Measurements from ENCODE around the gene PNPLA7. TPM values are rescaled to one million over a fixed set of nuclear protein-coding genes. Genes with fewer than 3 reads are reported as not detected.

The PNPLA7 gene
- total RNA-seq, 4 donors from 2014 or later: 12.2 to 97.0 (median 33.3) TPM

DNA sequence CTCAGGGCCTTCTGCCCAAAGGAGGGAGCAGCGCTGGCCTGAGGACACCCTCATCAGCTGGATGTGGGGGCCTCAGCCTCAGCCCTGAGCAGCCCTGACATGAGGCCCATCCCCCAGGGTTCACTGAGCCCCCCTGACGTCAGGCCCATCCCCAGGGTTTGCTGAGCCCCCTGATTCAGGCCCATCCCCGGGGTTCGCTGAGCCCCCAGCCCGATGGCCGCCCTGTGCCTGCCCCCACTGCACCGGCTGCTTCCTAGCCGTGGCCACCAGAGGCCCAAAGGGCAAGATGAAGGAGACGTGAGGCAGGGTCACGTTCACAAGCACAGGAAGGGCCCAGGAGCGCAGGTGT lies 71.6 kb downstream of the PNPLA7 start:
- Histone ChIP-seq H3K9me3 (peaks cover 7% of the 10 kb centered on the region), H3K36me3 (peaks cover 22% of the 10 kb centered on the region), H3K4me3 (no peak overlapping the region), H3K4me1 (peaks cover 11% of the 10 kb centered on the region), H3K27ac (no peak overlapping the region), H3K27me3 (no peaks in the 10 kb centered on the region)
- 65% methylated on average over 4 of the region's 11 CpGs for WGBS
- TF ChIP-seq POLR2A (IDR thresholded peaks at IDR 0.05): no peak
- TF ChIP-seq CTCF (IDR thresholded peaks at IDR 0.05): no peak
- no peak for TF ChIP-seq EP300 (IDR thresholded peaks at IDR 0.05)
- no peak for TF ChIP-seq POLR2AphosphoS5 (IDR thresholded peaks at IDR 0.05)
- DNase-seq (ENCODE audit: low spot score in 2 of 2): no peak

- no peak for DNase-seq (ENCODE audit: low spot score in 2 of 2)
- Histone ChIP-seq H3K27me3 (no peaks in the 10 kb centered on the region), H3K36me3 (peaks cover 22% of the 10 kb centered on the region), H3K27ac (no peak overlapping the region), H3K4me1 (peaks cover 11% of the 10 kb centered on the region), H3K9me3 (peaks cover 7% of the 10 kb centered on the region), H3K4me3 (no peak overlapping the region)
- 90% methylated on average over 9 of the region's 29 CpGs for WGBS
- TF ChIP-seq POLR2AphosphoS5 (IDR thresholded peaks at IDR 0.05): no peak
- TF ChIP-seq CTCF (IDR thresholded peaks at IDR 0.05): no peak
- no peak for TF ChIP-seq EP300 (IDR thresholded peaks at IDR 0.05)
- TF ChIP-seq POLR2A (IDR thresholded peaks at IDR 0.05): no peak
Observed at GRCh38 chr9:137477778-137478612, 72.2 kb downstream of the PNPLA7 start.

- 89% methylated on average over 10 of the region's 11 CpGs for WGBS
Observed at GRCh38 chr9:137476856-137477255, 73.3 kb downstream of the PNPLA7 start.

DNA sequence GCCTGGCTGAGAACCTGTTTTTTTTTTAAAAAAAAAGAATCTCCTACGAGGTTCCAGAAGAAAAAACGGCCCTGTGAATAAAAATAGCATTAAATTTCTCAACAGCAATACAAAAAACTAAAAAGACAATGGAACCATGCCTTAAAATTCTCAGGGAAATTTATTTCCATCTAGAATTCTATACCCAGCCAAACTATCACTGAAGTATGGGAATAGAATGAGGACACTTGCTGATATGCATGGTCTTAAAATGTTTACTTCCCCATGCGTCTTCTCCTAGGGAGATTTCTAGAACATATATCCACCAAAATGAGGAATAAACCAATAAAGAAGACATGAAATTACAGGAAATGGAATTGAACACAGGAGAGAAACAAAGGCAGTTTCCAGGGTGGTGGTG lies 74.5 kb downstream of the PNPLA7 start:
- 95% methylated on average over 3 of the region's 3 CpGs for WGBS
- TF ChIP-seq POLR2A (IDR thresholded peaks at IDR 0.05) (no peak), EP300 (IDR thresholded peaks at IDR 0.05) (no peak), CTCF (IDR thresholded peaks at IDR 0.05) (no peak), POLR2AphosphoS5 (IDR thresholded peaks at IDR 0.05) (no peak)

More at GRCh38 chr9:137476856-137477255, 73.3 kb downstream of the PNPLA7 start:
- no peak overlapping the region for H3K4me3 ChIP-seq
- H3K27me3 ChIP-seq: no peaks in the 10 kb centered on the region
- H3K4me1 ChIP-seq: peaks cover 3% of the 10 kb centered on the region
- TF ChIP-seq EP300 (IDR thresholded peaks at IDR 0.05) (no peak), CTCF (IDR thresholded peaks at IDR 0.05) (no peak), POLR2A (IDR thresholded peaks at IDR 0.05) (no peak), POLR2AphosphoS5 (IDR thresholded peaks at IDR 0.05) (no peak)
- peaks cover 7% of the 10 kb centered on the region for H3K9me3 ChIP-seq
- H3K36me3 ChIP-seq: peaks cover 22% of the 10 kb centered on the region
- H3K27ac ChIP-seq: no peak overlapping the region
- DNase-seq (ENCODE audit: low spot score in 2 of 2): no peak

DNA sequence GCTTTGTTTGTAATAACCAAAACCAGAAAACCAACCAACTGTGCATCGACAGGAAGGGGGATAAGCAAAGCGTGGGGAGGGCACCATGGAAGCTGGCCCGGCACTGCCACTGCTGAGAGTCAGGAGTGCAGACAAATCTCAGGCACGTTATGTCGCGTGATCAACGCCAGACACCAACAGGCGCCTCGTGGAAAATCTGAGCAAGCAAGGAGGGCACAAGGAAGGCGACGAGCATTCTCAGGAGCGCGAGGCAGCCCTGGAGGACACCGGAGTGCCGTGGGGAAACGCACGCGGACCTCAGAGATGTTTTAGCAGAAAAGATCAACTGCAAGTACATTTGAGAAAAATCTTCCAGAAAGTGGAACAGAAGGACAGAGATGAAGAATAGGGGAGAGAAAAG lies 75.9 kb downstream of the PNPLA7 start:
- peaks cover 14% of the 10 kb centered on the region for H3K36me3 ChIP-seq
- WGBS: 91% methylated on average over 18 of the region's 18 CpGs
- no peak for DNase-seq (ENCODE audit: low spot score in 2 of 2)
- H3K9me3 ChIP-seq: peaks cover 7% of the 10 kb centered on the region
- TF ChIP-seq POLR2AphosphoS5 (IDR thresholded peaks at IDR 0.05) (no peak), EP300 (IDR thresholded peaks at IDR 0.05) (no peak), CTCF (IDR thresholded peaks at IDR 0.05) (no peak), POLR2A (IDR thresholded peaks at IDR 0.05) (no peak)
- H3K27me3 ChIP-seq: no peaks in the 10 kb centered on the region
- no peaks in the 10 kb centered on the region for H3K4me1 ChIP-seq
- no peak overlapping the region for H3K27ac ChIP-seq
- H3K4me3 ChIP-seq: no peak overlapping the region

More for the DNA sequence above, 74.5 kb downstream of the PNPLA7 start:
- Histone ChIP-seq H3K27me3 (no peaks in the 10 kb centered on the region), H3K27ac (no peak overlapping the region), H3K9me3 (peaks cover 7% of the 10 kb centered on the region), H3K4me3 (no peak overlapping the region), H3K4me1 (no peaks in the 10 kb centered on the region), H3K36me3 (peaks cover 20% of the 10 kb centered on the region)
- DNase-seq (ENCODE audit: low spot score in 2 of 2): no peak

Data from suprapubic skin (tissue), 4 donors.